H1 (cell line): ENCODE data around the gene COG7. TPM values are rescaled to one million over a fixed set of nuclear protein-coding genes. Genes with fewer than 3 reads are reported as not detected.

Experiments
- EP300 ChIP-seq, 2 experiments: IDR thresholded peaks; 1 replicate in 1 of 2; 2 replicates in 1 of 2; pipeline ENCODE4 v1.6.1; 2011 to 2012; ENCODE audit warnings: low read depth in 2 of 2, low read length in 2 of 2, mild to moderate bottlenecking in 2 of 2, borderline replicate concordance in 1 of 2, inconsistent platforms in 1 of 2, moderate library complexity in 1 of 2
- GABPA ChIP-seq: IDR thresholded peaks from 2 replicates; pipeline ENCODE4 v1.6.1; 2011; ENCODE audit warnings: mild to moderate bottlenecking, low read length, moderate library complexity, borderline replicate concordance; ENCODE audit not compliant: insufficient read depth
- polyA plus RNA-seq, 7 experiments: library from polyadenylated mRNA; depleted of rRNA in 3 of 7; stranded (reverse) in 5 of 7; unstranded in 2 of 7; fragments of >200 nt in 5 of 7; fragments of 200-250 nt in 2 of 7; gene quantifications; 1 replicate in 5 of 7; 2 replicates in 1 of 7; 4 replicates in 1 of 7; pipeline versions ENCODE4 v1.2.1 to v1.2.3, GENCODE V29; 2011 to 2013; ENCODE audit warnings: missing spikeins in 2 of 7, mixed read lengths in 2 of 7
- total RNA-seq: library from RNA; stranded (reverse); fragmentation: NEBNext Ultra II Directional; extraction: Animal tissue kit (Norgen Biotek cat#: 25700); gene quantifications from 2 replicates; pipeline ENCODE4 v1.2.1, GENCODE V29; 2021

The COG7 gene
- total and polyA plus RNA-seq, 2 of the 8 experiments (the other 6 are each of a cell fraction or from before 2014, with no cell fraction given): 17.2 to 40.4 TPM

DNA sequence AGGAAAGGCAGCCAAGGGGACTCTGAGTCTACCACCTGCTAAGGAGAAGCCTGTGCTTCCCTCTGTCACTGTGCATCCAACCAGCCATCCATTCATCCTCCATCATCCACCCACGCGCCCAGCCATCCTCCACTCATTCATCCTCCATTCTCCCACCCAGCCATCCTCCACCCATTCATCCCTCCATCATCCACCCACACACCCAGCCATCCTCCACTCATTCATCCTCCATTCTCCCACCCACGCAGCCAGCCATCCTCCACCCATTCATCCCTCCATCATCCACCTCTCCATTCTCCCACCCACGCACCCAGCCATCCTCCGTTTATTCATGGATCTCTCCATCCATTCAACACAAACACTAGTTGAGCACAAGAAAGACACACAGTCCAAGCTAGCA is 74.1 kb downstream of the COG7 start (continued):
- TF ChIP-seq EP300 (IDR thresholded peaks at IDR 0.05; ENCODE audit: borderline replicate concordance in 1 of 2, low read depth in 2 of 2, low read length in 2 of 2): no peak
- TF ChIP-seq GABPA: no peak
